ENCODE results near the gene PUSL1.

Gene PUSL1

GRCh38 chr1:1356796-1357401, 48.5 kb downstream of the PUSL1 start:
- no peak for DNase-seq

GRCh38 chr1:1357871-1358432, 49.6 kb downstream of the PUSL1 start:
- DNase-seq: no peak

GRCh38 chr1:1358433-1359271, 50.3 kb downstream of the PUSL1 start, which contains the start of gene MXRA8:
TSS of gene MXRA8 (minus strand) at chr1:1358555. CDS start at chr1:1358504, 51 bp downstream.
- no peak for DNase-seq

- no peak for DNase-seq
These were observed 50.9 kb downstream of the PUSL1 start for GRCh38 chr1:1359308-1359663.

- DNase-seq: no peak
These were observed 51.5 kb downstream of the PUSL1 start for GRCh38 chr1:1359664-1360468.

GRCh38 chr1:1360506-1361169, 52.2 kb downstream of the PUSL1 start:
- no peak for DNase-seq

Data from activated CD8-positive, alpha-beta memory T cell treated with anti-CD3 and anti-CD28 coated beads, Interleukin-2, amount 50 U/mL, for 48 hours (primary cell).